GM18909 (cell line): ENCODE results near the gene SGSH.
"Not testable (repeated sequence)": the region's sequence is repeated elsewhere in the genome, so short reads cannot be mapped to it uniquely, and the experiment has no call there.

Source experiments
- ATAC-seq: cut with Tn5 transposase; IDR thresholded peaks from one replicate; pipeline ENCODE4 v1.9.1; 2021; ENCODE audit warnings: mild to moderate bottlenecking; ENCODE audit not compliant: unreplicated experiment, poor library complexity

SGSH gene

DNA sequence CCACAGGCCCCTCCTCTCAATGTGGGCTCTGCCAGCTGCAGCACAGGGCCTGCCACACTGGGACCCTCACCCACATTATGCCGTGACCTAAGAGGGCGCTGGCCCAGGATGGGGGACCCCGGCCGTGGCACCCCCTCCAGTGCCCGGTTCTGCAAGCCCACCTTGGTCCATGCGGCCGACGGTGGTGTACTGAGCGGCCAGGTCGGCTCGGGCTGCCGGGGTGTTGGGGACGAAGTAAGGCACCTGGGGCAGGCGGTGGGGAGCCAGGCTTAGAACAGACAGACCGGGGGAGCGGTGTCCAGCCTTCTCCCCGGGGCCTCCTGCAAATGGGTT is 6.5 kb downstream of the SGSH start:
- no peak for ATAC-seq

DNA sequence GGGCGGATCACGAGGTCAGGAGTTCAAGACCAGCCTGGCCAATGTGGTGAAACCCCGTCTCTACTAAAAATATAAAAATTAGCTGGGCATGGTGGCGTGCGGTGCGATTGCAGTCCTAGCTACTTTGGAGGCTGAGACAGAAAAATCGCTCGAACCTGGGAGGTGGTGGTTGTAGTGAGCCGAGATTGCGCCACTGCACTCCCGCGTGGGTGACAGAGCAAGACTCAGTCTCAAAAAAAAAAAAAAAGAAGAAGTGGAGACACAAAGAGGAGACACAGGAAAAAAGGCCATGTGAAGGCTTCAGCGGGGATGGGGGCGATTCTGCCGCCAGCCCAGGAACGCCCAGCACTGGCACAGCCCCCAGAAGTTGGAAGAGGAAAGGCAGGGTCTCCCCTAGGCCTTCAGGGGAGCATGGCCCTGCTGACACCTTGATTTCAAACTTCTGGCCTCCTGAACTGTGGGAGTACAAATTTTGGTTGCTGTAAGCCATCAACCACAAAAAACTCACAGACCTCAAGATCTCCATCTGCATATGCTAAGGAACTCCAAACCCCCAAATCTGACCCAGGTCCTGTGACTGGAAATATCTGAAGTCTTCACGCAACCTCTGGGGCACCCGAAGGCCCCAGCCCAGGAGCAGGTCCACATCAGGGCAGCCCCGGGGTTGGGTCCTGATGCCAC is 7.0 kb downstream of the SGSH start:
- ATAC-seq, result no peak

DNA sequence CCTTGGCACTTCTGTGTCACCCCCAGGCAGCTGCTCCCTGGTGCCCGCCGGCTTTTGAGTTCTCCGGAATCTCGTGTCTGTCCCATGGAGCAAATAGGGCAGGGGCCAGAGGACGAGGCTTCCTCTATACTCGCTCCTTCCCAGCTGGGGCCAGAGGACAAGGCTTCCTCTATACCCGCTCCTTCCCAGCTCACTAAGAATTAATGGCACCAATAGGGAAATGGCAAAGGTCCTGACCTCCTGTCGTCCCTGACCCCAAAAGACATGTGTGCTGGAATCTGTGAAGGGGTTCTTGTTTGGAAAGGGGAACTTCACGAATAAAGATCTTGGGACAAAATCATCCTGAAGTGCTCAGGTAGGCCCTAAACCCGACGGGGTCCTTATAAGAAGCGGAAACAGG is 7.6 kb downstream of the SGSH start:
- ATAC-seq, result no peak

DNA sequence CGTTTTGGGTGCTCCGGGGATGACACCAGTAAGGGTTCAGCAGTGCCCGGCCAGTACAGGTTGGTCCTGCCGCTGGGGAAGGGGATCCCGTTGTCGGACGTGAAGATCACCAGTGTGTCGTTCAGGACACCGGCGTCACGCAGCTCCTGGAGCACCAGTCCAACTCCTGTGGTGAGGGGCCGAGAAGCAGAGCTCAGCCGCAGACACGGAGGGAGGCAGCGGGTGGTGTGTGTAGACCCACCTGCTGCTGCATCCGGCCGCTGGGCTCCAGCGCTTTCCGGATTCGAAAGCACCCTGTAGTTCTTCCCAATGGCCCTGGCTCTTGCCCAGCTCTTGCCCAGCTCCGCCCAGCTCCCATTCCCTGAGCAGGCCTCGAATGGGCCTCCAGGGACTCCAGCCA is 8.0 kb downstream of the SGSH start:
- ATAC-seq, result no peak

DNA sequence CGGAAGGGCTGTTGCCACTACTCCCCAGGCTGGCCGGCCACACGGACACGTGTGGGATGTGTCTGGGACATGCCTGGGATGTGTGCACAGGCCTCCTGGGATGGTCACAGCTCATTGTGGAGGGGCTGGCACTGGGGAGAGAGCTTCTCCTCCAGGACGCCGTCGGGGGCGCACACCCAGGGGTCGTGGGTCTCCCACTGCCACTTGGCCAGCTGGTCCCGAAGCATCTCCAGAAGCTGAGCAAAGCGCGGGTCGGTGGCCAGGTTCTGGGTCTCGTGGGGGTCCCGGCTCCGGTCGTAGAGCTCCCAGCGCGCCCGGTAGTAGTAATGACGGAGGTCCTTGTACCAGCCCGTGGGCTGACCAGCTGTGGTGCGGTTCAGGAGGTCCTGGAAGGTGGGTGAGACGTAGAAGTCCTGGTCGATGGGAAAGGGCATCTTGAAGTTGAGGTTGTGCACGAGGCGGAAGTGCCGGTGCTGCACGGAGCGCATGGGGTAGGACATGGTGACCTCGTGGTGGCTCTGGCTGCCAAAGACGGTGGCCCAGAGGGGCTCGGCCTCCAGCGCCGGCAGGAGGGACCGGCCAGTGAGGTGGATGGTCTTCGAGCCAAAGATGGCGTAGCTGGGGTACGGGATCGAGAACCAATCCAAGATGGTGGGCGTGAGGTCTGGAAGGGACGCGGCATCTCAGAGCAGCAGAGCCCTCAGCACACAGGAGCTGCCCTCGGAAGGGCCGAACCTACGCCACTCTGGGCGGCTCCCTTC is 9.6 kb downstream of the SGSH start:
- no peak for ATAC-seq

DNA sequence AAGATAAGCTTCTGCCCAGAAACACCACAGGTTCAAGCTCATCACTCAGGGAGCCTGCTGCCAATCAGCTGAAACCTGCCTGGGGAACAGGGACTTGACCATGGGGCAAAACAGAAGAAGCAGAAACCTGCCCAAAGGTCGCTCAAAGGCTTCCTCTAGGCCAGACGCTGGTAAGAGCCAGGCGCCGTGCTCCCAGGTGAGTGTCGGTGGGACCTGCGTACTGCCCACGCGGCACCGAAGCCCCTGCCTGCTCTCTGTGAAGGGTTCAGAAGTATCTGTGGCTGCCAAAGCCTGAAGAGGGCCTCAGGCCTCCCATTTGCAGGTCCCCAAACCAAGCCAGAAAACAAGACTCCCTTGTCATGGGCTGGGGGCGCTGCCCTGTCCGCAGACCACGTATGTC is 10.4 kb downstream of the SGSH start:
- no peak for ATAC-seq

DNA sequence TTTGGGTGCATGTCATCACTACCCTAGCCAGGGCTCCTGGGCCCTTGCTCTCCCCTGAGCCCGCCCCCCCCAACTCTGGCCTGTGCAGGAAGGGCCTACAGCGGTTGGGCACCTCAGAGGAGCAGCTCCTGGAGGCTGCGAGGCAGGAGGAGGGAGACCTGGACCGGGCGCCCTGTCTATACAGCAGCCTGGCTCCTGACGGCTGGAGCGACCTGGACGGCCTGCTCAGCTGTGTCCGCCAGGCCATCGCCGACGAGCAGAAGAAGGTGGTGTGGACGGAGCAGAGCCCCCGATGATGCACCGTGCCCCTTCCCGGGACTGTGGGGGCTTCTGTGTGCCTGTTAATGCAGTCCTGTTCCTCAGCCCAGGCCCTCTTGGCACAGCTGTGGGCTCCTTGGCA is 12.1 kb downstream of the SGSH start:
- ATAC-seq, result no peak

DNA sequence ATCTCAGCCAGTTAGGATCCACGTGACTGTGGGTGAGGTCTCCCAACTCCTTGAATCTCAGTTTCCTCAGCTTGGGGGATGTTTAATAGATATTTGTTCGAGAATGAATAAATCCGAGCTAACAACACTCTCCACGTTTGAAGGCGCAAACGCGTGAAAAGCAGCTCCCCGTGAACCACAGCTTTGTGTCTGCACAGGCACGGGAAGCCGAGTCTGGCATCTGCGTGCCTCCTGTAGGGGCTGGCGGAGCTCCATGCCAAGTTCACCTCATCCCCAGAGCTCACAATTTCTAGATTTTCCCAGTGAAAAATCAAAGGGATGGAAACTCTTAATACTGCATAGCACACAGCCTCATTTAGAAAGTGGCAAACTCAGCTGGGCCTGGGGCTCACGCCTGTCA is 14.3 kb downstream of the SGSH start:
- no peak for ATAC-seq

DNA sequence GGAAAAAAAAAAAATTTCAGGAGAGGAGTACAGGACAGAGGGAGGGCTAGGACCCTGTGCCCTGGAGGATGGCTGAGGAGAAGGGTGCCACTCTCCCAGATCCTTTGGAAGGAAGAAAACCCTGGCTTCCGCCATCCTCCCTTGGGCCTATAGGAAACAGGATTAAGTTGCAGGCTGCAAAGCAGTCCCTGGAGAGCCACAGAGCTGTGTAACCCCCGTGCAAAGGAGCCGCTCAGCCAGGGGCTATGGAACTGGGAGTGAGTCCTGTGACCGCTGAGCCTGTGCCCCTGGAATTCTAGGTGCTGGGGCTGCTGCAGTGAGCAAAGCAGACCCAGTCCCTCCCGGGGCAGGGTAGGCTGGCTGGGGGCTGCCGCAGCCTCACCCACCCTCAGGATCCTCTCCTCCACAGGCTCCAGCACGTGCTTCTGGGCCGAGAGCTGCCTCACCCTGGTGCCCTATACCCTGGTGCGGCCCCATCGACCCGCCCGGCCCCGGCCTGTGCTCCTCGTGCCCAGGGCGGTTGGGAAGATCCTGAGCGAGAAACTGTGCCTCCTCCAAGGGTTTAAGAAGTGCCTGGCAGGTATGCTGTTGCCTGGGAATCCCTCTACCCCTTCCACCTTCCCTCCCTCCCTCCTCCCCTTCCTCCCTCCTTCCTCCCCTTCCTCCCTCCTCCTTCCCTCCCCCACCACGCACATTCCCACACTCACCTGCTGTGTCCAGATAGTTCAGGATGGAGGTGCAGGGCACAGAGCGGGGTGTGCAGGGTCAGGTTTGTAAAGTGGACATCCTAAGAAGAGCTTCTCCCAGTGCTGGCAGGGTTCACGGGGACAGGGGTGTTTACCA is 15.3 kb downstream of the SGSH start:
- ATAC-seq, result no peak

DNA sequence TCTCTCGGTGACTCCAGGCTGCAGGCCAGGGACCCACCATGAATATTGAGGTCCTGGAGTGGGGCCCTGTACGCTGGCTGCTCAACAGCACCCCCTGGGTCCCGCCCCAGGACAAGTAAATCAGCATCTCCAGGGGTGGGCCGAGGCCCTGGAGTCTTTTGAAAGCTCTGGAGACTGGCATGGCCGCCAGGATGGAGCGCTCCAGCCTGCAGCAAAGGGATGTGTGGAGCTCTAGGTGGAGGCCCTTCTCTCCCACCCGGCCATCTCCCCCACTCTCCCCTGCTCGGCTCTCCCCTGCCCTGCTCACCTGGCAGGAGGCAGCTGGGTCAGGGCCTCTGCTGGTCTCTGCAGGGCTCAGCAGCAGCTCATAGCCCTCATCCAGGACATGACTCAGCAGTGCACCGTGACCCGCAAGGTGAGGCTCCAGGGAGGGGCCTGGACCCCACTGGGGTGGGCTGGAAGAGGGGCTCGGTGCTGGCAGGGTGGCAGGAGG is 16.6 kb downstream of the SGSH start:
- no peak for ATAC-seq

DNA sequence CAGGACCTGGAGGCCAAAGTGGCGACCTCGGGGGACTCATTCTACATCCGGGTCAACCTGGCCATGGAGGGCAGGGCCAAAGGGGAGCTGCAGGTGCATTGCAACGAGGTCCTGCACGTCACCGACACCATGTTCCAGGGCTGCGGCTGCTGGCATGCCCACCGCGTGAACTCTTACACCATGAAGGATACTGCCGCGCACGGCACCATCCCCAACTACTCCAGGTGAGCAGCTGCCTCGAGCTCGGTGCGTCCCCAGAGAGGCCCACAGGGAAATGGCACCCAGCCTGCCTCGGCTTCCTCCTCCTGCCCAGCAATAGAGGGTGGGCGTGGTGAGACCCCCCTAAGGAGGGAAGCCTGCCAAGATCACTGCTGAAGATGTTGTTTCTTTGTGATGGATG is 17.9 kb downstream of the SGSH start:
- ATAC-seq, result no peak

DNA sequence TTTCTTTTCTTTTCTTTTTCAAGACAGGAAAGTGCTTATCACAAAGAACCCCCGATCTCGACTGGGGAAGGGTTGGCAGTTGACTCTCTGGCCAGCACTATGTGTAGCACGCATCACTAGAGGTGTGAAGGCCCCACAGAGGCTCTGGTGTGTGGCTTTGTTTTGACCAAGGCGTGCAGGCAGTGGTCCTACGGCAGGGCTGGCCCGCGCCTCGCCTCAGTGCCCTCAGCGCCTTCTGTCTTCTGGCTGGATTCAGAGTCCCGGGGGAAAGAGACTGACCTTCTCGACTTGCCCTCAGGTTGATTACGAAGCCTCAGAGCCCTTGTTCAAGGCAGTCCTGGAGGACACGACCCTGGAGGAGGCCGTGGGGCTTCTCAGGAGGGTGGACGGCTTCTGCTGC is 18.7 kb downstream of the SGSH start:
- ATAC-seq, result no peak

DNA sequence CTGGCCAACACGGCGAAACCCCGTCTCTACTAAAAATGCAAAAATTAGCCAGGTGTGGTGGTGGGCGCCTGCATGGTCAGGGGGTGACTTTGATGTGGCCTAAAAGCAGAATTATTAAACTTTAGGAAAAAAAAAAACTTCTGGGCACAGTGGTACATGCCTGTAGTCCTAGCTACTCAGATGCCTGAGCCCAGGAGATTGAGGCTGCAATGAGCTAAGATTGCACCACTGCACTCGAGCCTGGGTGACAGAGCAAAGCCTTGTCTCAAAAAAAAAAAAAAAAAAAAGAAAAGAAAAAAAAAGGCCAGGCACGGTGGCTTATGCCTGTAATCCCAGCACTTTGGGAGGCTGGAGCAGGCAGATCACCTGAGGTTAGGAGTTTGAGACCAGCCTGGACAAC is 20.8 kb downstream of the SGSH start:
- not testable (repeated sequence) for ATAC-seq

DNA sequence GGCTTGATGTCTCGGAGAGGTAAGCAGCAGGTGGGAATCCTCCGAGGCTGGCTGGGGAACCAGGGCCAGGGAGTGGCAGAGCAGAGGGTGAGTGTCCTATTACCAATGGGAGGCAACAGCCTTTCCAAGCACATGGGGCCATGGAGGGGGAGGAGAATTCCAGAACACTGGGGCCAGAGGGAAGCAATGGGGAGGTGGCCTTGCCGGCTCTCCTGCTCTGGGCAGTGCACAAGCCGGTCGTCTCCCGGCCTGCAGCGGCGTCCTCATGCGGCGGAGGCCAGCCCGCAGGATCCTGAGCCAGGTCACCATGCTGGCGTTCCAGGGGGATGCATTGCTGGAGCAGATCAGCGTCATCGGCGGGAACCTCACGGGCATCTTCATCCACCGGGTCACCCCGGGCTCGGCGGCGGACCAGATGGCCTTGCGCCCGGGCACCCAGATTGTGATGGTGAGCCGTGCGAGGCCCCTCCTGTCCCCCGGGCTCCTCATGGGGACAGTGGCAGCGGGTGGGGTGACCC is 21.9 kb downstream of the SGSH start:
- no peak for ATAC-seq

DNA sequence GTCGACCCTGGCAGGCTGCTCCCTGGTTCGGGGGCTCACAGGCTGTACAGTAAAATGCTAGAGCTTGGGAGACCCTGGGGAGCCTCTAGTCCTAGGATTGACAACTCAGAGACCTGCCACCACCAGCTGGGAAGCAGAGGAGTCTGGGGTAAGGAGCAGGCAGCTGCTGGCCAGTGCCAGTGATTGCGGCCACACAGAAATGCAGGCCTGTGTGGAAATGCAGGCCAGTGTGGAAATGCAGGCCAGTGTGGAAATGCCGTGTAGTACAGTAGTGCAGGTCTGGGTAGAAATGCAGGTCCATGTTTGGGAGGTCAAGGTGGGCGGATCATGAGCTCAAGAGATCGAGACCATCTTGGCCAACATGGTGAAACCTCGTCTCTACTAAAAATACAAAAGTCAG is 23.5 kb downstream of the SGSH start:
- ATAC-seq, result no peak

DNA sequence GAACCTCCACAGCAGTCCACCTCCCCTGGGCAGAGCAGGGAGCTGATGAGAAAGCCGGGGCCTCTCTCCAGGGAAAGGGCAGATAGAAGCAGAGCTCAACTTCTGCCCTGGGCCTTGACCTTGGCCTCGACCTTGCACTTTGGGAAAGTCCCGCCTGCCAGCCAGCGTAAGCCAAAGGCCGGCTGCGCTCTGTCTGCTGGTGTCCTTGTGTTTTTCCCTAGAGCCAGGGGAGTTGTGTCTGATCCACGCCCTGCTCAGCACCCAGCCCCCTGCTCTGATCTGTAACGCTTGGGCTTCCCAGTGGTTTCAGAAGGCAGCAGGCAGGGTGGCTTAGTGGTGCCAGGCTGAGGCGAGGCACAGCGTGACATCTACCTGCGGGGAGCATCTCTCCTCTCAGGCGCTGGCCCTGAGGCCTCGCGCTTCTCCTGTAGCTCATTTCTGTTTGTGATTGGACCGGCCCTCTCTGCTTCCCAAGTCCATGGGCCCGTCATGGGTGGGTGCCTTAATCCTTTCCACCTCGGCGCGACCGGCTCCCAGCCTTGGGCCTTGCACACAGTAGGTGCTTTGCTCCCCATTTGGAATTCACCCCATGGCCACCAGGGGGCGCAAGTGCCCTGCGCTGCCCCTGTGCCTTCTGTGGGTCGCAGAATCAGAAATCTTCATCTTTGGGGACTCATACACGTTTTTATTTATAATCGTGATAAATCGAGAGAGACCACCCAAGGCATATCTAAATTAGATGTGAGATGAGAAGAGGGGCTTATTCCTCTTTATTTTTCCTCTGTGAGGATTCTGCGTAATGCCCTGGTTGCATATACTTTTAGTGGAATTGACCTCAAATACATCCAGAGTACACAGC is 24.2 kb downstream of the SGSH start:
- ATAC-seq, result no peak

DNA sequence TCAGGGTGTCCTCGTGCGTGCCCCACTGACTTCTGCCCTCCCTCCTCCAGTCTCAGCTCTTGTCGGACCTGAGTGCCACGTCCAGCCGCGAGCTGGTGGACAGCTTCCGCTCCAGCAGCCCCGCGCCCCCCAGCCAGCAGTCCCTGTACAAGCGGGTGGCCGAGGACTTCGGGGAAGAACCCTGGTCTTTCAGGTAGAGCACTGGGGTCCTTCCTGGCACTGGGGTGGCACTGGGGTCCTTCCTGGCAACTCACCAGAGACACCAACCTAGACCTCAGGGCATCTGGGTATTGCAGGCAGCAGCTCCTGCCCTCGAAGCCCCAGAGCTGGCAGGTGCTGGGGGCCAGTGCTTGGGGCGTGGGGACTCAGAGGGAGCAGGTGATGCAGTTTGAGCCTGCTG is 25.0 kb downstream of the SGSH start:
- ATAC-seq, result no peak

DNA sequence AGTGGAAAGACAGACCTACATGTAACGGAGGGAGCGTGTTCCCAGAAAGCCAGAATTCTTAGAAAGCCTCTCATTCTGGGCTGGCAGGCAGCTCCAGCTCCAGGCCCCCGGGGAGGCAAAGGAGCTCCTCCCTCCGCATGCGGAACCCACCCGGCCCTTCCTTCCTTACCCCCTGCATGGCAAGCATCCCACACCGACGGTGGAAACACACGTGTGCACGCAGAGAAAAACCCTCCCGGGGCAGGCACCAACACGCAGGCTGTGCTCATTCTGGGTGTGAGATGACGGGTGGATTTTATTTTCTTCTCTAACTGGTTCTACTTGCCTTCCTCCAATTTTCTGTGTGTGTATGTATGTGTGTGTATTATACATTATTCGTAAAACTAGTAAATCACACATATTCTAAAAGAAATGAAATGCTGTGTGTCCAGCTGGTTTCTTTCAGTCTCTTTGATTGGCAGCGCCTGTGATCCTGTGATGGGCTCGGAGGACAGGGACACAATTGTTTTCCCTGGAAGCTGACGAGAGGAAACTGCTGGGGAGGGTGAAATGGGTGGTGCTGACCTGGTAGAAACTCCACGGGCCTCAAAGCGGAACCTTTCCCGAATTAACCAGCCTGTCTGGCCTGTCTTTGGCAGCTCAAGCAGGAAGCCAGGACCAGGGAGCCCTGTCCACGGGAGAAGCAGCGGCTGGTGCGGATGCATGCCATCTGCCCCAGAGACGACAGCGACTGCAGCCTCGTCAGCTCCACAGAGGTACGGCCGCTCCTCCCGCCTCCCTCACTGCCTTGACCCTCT is 28.1 kb downstream of the SGSH start:
- ATAC-seq, result no peak

DNA sequence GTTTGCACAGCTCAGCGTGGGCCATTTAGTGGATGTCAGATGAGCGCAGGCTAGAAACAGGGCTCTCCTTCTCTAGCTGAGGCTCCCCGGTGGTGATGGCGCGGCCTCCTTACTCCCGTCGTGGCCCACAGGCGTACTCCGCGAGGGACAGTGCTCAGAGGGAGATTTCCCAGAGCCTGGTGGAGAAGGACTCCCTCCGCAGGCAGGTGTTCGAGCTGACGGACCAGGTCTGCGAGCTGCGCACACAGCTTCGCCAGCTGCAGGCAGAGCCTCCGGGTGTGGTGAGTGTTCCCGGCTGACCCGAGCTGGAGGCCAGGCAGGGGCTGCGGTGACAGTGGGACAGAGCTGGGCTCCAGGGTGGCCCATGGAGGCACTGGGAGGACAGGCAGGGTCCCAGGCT is 28.9 kb downstream of the SGSH start:
- no peak for ATAC-seq
